Stomach (tissue), 9 donors: ENCODE data around the gene PPP2R2B. TPM values are rescaled to one million over a fixed set of nuclear protein-coding genes. Genes with fewer than 3 reads are reported as not detected.

Experiments used
- DNase-seq, 2 donors: peaks; one replicate each; pipeline versions ENCODE4 v3.0.0 to v3.0.0-alpha.2; 2013 to 2019
- H3K27ac ChIP-seq, 5 donors: fragments of 200-600 bp in 4 of 5; sonication (generic) in 4 of 5; one replicate each; pipeline ENCODE4 v1.5.1; 2013 to 2019; ENCODE audit warnings: mild to moderate bottlenecking in 1 of 5, moderate library complexity in 1 of 5
- H3K27me3 ChIP-seq, 3 donors: fragments of 200-600 bp; sonication (generic); one replicate each; pipeline ENCODE4 v1.5.1; 2017 to 2019; ENCODE audit warnings: mixed run types in 1 of 3
- H3K36me3 ChIP-seq, 4 donors: fragments of 200-600 bp; sonication (generic); 1 replicate in 3 of 4; 2 replicates in 1 of 4; pipeline ENCODE4 v1.5.1; 2016 to 2019
- H3K4me1 ChIP-seq, 4 donors: fragments of 200-600 bp; sonication (generic); one replicate each; pipeline ENCODE4 v1.5.1; 2016 to 2019
- H3K4me3 ChIP-seq, 4 donors: fragments of 200-600 bp; sonication (generic) in 3 of 4; one replicate each; pipeline ENCODE4 v1.5.1; 2016 to 2019; ENCODE audit warnings: mild to moderate bottlenecking in 1 of 4
- H3K9me3 ChIP-seq, 4 donors: fragments of 200-600 bp; sonication (generic); one replicate each; pipeline ENCODE4 v1.5.1; 2016 to 2019
- EP300 ChIP-seq: sonication (generic); formaldehyde crosslinking; IDR thresholded peaks from one replicate; pipeline ENCODE4 v1.6.1; 2017; ENCODE audit warnings: antibody characterized with exemption
- POLR2A ChIP-seq, 4 donors: fragments of 450-650 bp; IDR thresholded peaks; one replicate each; pipeline ENCODE4 v1.6.1; 2016; ENCODE audit warnings: antibody characterized with exemption in 4 of 4, control low read depth in 2 of 4, mild to moderate bottlenecking in 1 of 4, moderate library complexity in 1 of 4
- POLR2AphosphoS5 ChIP-seq, 3 donors: sonication (generic); formaldehyde crosslinking; IDR thresholded peaks; one replicate each; pipeline ENCODE4 v1.6.1; 2016; ENCODE audit warnings: antibody characterized with exemption in 3 of 3
- WGBS, 5 donors: extraction: QIAGEN DNeasy Blood & Tissue Kit in 3 of 5; methylation state at CpG; one replicate each; pipeline versions ENCODE4 v1.1.5 to v1.1.7; 2013 to 2018; 5-methylcytosine and 5-hydroxymethylcytosine counted together
- intact Hi-C: fragments of 100-400 bp; cut with DNase I; formaldehyde crosslinking; loops from one replicate; pipeline ENCODE4 v1.15.1; 2023; ENCODE audit warnings: low total_unique reads
- polyA plus RNA-seq, 3 donors: library from polyadenylated mRNA; stranded (reverse); fragments of 200-250 nt; gene quantifications; one replicate each; pipeline ENCODE4 v1.2.3, GENCODE V29; 2013
- total RNA-seq, 5 donors: library from RNA; depleted of rRNA; stranded (reverse); fragments of >200 nt; gene quantifications; one replicate each; pipeline versions ENCODE4 v1.1.0 to v1.2.3, GENCODE V29; 2014 to 2016
- TF ChIP-seq, protein P1 (sequence below), 7 experiments: fragments of 450-650 bp in 4 of 7; fragments of 200-600 bp in 3 of 7; sonication (generic) in 3 of 7; IDR thresholded peaks; one replicate each; pipeline ENCODE4 v1.5.1; 2016 to 2019; ENCODE audit warnings: antibody characterized with exemption in 7 of 7, control low read depth in 2 of 7, mild to moderate bottlenecking in 1 of 7
- donor health status: healthy with polysubstance abuse.
- donor health status: Bipolar disorder and iron deficiency.
- donor health status: healthy.

PPP2R2B gene
- total and polyA plus RNA-seq, 8 donors, result under 0.01 to 4.6 (median 0.75) TPM; not detected in 1

DNA sequence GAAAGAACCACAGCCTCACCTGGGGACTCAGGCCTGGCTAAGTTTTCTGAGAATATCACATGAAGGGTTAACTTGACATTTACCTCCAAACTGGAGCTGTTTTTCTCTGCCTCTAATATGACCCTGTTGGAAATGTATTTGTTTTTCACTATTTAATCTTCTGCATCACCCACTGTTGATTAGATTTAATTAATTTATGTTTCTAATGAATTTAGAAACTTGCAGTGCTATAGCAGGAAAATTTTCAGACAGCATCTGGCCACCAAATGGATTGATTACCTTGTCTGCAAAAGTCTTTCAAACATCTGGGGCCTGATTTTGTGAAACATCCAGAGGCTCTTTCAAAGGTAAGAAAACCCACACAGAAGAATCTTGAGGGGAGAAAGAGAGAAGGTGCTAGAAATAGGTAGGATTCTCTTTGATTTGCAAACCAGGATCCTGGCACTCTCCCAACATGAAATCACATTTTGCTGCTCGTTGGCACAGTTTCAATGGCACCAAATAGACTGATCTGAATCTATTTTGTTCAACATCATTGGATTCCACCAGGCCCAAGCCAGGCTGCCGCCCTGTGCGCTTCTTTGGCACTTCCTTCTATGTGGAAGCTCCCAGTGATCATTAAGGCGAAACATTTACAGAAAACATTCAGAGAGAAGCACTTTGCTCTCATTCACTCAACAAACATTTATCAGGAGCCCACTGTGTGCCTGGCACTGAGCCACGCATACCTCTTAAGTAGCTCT is 157.3 kb downstream of the PPP2R2B start:
- Histone ChIP-seq H3K27me3 (no peaks in the 10 kb centered on the region), H3K4me3 (no peak overlapping the region), H3K36me3 (no peaks in the 10 kb centered on the region), H3K4me1 (no peaks in the 10 kb centered on the region), H3K27ac (no peak overlapping the region), H3K9me3 (no peaks in the 10 kb centered on the region)
- 75 to 78% (median 76%) methylated on average over 5 of the region's 5 CpGs for WGBS, 5 donors
- TF ChIP-seq POLR2AphosphoS5 (IDR thresholded peaks at IDR 0.05), result no peak
- TF ChIP-seq EP300, result no peak
- TF ChIP-seq, protein P1, sequence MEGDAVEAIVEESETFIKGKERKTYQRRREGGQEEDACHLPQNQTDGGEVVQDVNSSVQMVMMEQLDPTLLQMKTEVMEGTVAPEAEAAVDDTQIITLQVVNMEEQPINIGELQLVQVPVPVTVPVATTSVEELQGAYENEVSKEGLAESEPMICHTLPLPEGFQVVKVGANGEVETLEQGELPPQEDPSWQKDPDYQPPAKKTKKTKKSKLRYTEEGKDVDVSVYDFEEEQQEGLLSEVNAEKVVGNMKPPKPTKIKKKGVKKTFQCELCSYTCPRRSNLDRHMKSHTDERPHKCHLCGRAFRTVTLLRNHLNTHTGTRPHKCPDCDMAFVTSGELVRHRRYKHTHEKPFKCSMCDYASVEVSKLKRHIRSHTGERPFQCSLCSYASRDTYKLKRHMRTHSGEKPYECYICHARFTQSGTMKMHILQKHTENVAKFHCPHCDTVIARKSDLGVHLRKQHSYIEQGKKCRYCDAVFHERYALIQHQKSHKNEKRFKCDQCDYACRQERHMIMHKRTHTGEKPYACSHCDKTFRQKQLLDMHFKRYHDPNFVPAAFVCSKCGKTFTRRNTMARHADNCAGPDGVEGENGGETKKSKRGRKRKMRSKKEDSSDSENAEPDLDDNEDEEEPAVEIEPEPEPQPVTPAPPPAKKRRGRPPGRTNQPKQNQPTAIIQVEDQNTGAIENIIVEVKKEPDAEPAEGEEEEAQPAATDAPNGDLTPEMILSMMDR (IDR thresholded peaks at IDR 0.05), result no peak
- no peak for TF ChIP-seq POLR2A (IDR thresholded peaks at IDR 0.05)
- DNase-seq, result no peak
- intact Hi-C loops, result no loop called here

DNA sequence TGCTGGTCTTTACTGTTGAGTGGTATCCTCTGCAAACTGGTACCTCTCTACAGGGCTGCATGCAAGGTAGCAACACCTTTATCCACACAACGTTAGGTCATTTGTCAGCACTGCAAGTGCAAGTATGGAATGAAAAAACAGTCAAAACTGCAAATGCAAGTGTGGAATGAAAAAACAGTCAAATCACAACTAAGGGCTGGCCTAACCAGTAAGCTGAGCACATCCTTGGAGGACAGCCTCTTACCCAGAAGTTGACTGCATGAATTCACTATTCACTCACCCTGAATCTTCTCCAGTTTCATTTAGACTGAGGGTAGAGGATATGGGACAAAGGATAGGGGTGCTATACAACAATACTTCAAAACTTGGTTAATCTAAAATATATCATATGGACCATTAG is 158.4 kb downstream of the PPP2R2B start:
- 38 to 63% (median 45%) methylated on average over 1 of the region's 1 CpG for WGBS, 5 donors
- H3K36me3 ChIP-seq, result no peaks in the 10 kb centered on the region
- intact Hi-C loops, result no loop called here
- H3K4me1 ChIP-seq, result no peaks in the 10 kb centered on the region
- DNase-seq, result no peak
- no peak overlapping the region for H3K4me3 ChIP-seq
- H3K9me3 ChIP-seq, result no peaks in the 10 kb centered on the region
- H3K27me3 ChIP-seq, result no peaks in the 10 kb centered on the region
- TF ChIP-seq, protein P1 (IDR thresholded peaks at IDR 0.05), result no peak
- TF ChIP-seq POLR2AphosphoS5 (IDR thresholded peaks at IDR 0.05) (no peak), EP300 (no peak), POLR2A (IDR thresholded peaks at IDR 0.05) (no peak)
- H3K27ac ChIP-seq, result no peak overlapping the region

DNA sequence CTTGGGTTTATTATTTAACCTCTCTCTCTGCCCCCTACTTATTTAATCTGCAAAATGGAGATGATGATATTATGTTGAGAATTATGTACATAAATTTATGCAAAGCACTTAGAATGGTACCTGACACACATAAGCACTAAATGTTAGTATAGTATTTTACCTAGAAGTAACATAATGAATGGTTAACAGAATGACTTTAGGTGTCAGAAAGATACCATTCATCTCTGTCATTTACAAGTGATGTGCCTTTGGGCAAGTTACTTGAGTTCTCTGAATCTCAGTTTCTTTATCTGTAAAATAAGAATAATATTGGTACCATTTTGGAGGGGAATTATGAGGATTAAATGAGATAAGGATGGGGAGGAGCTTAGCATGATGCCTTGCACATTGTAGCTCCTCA is 159.4 kb downstream of the PPP2R2B start:
- no peak for DNase-seq
- Histone ChIP-seq H3K9me3 (no peaks in the 10 kb centered on the region), H3K27me3 (no peaks in the 10 kb centered on the region), H3K4me1 (no peaks in the 10 kb centered on the region), H3K4me3 (no peak overlapping the region), H3K27ac (no peak overlapping the region), H3K36me3 (no peaks in the 10 kb centered on the region)
- intact Hi-C loops, result no loop called here
- TF ChIP-seq, protein P1 (IDR thresholded peaks at IDR 0.05), result no peak
- TF ChIP-seq EP300, result no peak

DNA sequence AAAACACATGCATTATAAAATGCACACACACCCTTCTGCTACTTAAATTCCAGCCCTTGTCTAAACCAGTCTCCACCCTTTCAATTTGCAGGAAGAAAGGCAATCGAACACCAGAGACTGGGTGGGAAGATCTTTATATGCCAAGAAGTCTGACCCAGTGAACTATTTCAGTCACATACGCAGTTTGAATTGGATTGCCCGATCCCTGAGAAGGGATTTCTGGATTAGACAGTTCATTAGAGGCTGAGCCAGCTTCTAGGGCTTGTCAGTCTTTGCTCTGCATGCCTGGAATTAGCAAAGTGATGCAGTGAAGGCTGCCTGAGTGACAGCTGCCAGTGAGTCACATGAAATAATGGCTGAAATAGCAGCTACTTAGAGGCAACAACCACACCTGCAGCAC is 159.9 kb downstream of the PPP2R2B start:
- Histone ChIP-seq H3K36me3 (no peaks in the 10 kb centered on the region), H3K4me1 (no peaks in the 10 kb centered on the region), H3K9me3 (no peaks in the 10 kb centered on the region), H3K4me3 (no peak overlapping the region), H3K27me3 (no peaks in the 10 kb centered on the region), H3K27ac (no peak overlapping the region)
- 43 to 64% (median 58%) methylated on average over 3 of the region's 3 CpGs for WGBS, 5 donors
- intact Hi-C loops, result no loop called here
- TF ChIP-seq POLR2AphosphoS5 (IDR thresholded peaks at IDR 0.05) (no peak), POLR2A (IDR thresholded peaks at IDR 0.05) (no peak), EP300 (no peak)
- TF ChIP-seq, protein P1 (IDR thresholded peaks at IDR 0.05), result no peak
- peak in 1 of 2 donors; percentile 19 for DNase-seq
